ENCODE measurements around the gene HMG20B.

DNA sequence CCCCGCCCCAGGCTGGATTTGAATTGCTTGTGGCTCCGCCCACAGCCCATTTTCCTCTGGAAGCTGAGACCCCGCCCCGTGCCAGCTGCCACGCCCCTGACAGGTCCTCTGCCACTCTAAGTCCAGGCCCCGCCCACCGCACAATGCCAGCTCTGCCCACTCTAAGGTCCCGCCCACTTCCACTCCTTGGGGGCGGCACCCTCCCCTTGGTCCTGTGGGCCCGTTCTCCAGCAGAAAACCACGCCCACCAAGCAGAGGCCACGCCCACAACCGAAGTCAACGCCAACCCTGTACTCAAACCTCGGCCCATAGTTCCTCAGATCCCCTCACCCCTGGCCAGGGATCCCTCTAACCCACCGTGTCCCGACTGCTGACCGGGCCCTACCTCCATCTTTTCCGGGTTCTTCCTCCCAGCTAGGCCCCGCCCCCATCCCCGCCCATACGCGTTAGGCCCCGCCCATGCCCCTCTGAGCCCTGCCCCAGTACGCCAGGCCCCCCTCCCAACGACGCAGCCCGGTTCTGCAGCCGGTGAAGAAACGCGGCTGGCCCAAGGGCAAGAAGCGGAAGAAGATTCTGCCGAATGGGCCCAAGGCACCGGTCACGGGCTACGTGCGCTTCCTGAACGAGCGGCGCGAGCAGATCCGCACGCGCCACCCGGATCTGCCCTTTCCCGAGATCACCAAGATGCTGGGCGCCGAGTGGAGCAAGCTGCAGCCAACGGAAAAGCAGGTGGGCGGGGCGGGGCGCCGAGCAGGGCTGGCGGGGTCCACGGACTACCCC is 1.3 kb downstream of the HMG20B start:
- TF ChIP-seq, protein P1, sequence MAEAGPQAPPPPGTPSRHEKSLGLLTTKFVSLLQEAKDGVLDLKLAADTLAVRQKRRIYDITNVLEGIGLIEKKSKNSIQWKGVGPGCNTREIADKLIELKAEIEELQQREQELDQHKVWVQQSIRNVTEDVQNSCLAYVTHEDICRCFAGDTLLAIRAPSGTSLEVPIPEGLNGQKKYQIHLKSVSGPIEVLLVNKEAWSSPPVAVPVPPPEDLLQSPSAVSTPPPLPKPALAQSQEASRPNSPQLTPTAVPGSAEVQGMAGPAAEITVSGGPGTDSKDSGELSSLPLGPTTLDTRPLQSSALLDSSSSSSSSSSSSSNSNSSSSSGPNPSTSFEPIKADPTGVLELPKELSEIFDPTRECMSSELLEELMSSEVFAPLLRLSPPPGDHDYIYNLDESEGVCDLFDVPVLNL (CRISPR knock-in tag; IDR thresholded peaks at IDR 0.05; ENCODE audit: borderline replicate concordance, low read depth): no peak
- TF ChIP-seq ZNF423 (CRISPR knock-in tag; IDR thresholded peaks at IDR 0.05) (no peak), TCF7 (CRISPR knock-in tag; IDR thresholded peaks at IDR 0.05; ENCODE audit: low read depth) (no peak), NR2C2 (CRISPR knock-in tag; IDR thresholded peaks at IDR 0.05) (no peak), ZNF263 (CRISPR knock-in tag; IDR thresholded peaks at IDR 0.05; ENCODE audit: low read depth) (no peak), ESRRA (CRISPR knock-in tag; IDR thresholded peaks at IDR 0.05; ENCODE audit: borderline replicate concordance) (no peak), ZNF396 (CRISPR knock-in tag; IDR thresholded peaks at IDR 0.05; ENCODE audit: borderline replicate concordance) (no peak)
- TF ChIP-seq, protein P2, sequence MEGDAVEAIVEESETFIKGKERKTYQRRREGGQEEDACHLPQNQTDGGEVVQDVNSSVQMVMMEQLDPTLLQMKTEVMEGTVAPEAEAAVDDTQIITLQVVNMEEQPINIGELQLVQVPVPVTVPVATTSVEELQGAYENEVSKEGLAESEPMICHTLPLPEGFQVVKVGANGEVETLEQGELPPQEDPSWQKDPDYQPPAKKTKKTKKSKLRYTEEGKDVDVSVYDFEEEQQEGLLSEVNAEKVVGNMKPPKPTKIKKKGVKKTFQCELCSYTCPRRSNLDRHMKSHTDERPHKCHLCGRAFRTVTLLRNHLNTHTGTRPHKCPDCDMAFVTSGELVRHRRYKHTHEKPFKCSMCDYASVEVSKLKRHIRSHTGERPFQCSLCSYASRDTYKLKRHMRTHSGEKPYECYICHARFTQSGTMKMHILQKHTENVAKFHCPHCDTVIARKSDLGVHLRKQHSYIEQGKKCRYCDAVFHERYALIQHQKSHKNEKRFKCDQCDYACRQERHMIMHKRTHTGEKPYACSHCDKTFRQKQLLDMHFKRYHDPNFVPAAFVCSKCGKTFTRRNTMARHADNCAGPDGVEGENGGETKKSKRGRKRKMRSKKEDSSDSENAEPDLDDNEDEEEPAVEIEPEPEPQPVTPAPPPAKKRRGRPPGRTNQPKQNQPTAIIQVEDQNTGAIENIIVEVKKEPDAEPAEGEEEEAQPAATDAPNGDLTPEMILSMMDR (IDR thresholded peaks at IDR 0.05): no peak

All from WTC11 (cell line).